ENCODE results near the gene MCUB. TPM values are rescaled to one million over a fixed set of nuclear protein-coding genes. Genes with fewer than 3 reads are reported as not detected.

Gene MCUB
- 100 to 1,000 TPM; 136 to 146 TPM for total RNA-seq

GRCh38 chr4:109559983-109560686 lies at the start of gene MCUB:
MCUB (plus strand) TSS chr4:109560246; CDS start chr4:109560338, 92 bp downstream.

GRCh38 chr4:109702950-109703663 lies 143.1 kb downstream of the MCUB start, which contains the start of gene CASP6:
CASP6 (minus strand) TSS chr4:109703445; CDS start chr4:109703395, 50 bp downstream.

GRCh38 chr4:109729718-109730618 lies 169.9 kb downstream of the MCUB start, which contains the start of gene PLA2G12A:
PLA2G12A (minus strand) TSS chr4:109730070; CDS start chr4:109729809, 261 bp downstream.

Other genes starting within 250 kb of the MCUB start
- 10 to 100 TPM; 25.9 to 26.9 TPM for gene SEC24B, start 126.4 kb upstream of the MCUB start, total RNA-seq
- gene CASP6, start 143.2 kb downstream of the MCUB start, total RNA-seq, result 10 to 100 TPM; 26.2 to 30.9 TPM
- gene PLA2G12A, start 169.8 kb downstream of the MCUB start, total RNA-seq, result 10 to 100 TPM; 17.8 to 20.4 TPM
- not detected for gene CFI, start 241.8 kb downstream of the MCUB start, total RNA-seq